NT2/D1 (cell line): ENCODE results near the gene PRICKLE2.

Source experiments
- SUZ12 ChIP-seq: IDR thresholded peaks from 2 replicates; pipeline ENCODE4 v1.6.1; 2011; ENCODE audit not compliant: insufficient read length, insufficient read depth; ENCODE audit errors: extremely low read depth
- YY1 ChIP-seq: IDR thresholded peaks from 2 replicates; pipeline ENCODE4 v1.6.1; 2011; ENCODE audit not compliant: insufficient read length, insufficient read depth

- no peak for TF ChIP-seq SUZ12
- TF ChIP-seq YY1: no peak
Measured at GRCh38 chr3:64247991-64248646, 22.9 kb upstream of the PRICKLE2 start.
